GM10248 (cell line): Measurements from ENCODE around the gene ARFGEF2.
"Not testable (repeated sequence)": the region's sequence is repeated elsewhere in the genome, so short reads cannot be mapped to it uniquely, and the experiment has no call there.

Experiments used
- CTCF ChIA-PET: fragments of 300-600 bp; sonication (Branson Sonifier 250); formaldehyde crosslinking; extraction: SDS; loops from one replicate; lab custom pipeline; 2021; ENCODE audit warnings: antibody characterized with exemption; lab: Yijun Ruan, JAX
- POLR2A ChIA-PET: fragments of 350-650 bp; sonication (Branson Sonifier 250); formaldehyde crosslinking; extraction: SDS; loops from one replicate; lab custom pipeline; 2020; ENCODE audit warnings: antibody characterized with exemption; lab: Yijun Ruan, JAX
- DNase-seq: peaks from one replicate; pipeline ENCODE4 v3.0.0; 2012; ENCODE audit errors: extremely low spot score
- TF ChIP-seq, protein P1 (sequence below): IDR thresholded peaks from 2 replicates; pipeline ENCODE4 v1.5.1; 2012; ENCODE audit warnings: mild to moderate bottlenecking, low read depth; ENCODE audit errors: extremely low read depth, missing control alignments, control extremely low read depth

Gene ARFGEF2

DNA sequence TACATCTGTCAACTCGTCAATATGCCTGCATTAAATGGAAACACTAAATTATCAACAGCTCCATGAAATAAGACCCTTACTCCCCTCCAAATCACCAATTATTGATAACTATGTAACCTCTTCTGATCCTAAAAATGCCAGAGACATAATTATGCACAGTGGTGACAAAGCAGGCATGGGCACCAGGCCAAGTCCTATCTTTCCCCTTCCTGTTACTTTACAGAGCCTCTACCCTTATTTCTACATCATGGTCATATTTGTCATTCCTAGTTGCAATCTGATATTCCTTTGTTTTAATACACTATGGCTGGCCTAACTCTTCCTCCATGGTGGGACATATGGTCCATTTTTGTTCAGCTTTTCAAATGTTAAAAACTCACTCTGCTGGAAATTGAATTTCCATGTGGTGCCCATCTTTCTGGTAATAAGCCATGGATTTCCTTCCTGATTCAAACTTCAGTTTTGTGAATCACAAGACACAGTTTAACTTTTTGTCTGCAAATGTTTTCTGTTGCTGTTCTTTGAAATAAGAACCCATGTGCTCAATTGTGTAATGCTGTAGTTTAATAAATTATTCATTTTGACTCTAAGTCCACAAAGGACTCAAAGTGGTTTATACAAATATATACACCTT lies 41.8 kb upstream of the ARFGEF2 start:
- POLR2A ChIA-PET: no interaction called here
- CTCF ChIA-PET: interaction anchor here (1.1 to 2.5 kb wide), 3 partner anchors 13 to 222 kb away, joined by 3 to 14 read pairs (median 6); no protein-coding TSS in a partner anchor
- no peak for DNase-seq
- TF ChIP-seq, protein P1, sequence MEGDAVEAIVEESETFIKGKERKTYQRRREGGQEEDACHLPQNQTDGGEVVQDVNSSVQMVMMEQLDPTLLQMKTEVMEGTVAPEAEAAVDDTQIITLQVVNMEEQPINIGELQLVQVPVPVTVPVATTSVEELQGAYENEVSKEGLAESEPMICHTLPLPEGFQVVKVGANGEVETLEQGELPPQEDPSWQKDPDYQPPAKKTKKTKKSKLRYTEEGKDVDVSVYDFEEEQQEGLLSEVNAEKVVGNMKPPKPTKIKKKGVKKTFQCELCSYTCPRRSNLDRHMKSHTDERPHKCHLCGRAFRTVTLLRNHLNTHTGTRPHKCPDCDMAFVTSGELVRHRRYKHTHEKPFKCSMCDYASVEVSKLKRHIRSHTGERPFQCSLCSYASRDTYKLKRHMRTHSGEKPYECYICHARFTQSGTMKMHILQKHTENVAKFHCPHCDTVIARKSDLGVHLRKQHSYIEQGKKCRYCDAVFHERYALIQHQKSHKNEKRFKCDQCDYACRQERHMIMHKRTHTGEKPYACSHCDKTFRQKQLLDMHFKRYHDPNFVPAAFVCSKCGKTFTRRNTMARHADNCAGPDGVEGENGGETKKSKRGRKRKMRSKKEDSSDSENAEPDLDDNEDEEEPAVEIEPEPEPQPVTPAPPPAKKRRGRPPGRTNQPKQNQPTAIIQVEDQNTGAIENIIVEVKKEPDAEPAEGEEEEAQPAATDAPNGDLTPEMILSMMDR: no peak

DNA sequence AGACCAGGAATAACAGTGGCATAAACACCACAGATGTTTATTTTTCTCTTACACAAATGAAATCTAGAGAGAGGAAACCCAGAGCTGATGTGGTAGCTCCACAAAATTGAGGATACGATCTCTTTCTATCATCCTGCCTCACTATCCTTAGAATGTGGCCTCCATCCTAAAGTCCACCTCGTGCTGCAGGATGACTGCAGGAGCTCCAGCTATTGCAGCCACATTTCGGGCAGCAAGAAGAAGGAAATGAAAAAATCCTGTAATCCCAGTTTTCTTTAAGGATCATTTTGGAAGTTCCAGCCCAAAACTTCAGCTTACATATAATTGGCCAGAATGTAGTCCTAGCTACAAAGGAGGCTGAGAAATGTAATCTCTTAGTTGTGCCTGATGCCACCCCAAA lies 41.2 kb upstream of the ARFGEF2 start:
- CTCF ChIA-PET: interaction anchor here (1.1 to 2.5 kb wide), 3 partner anchors 12 to 223 kb away, joined by 3 to 14 read pairs (median 6); no protein-coding TSS in a partner anchor
- no peak for DNase-seq
- TF ChIP-seq, protein P1: no peak
- POLR2A ChIA-PET: no interaction called here

DNA sequence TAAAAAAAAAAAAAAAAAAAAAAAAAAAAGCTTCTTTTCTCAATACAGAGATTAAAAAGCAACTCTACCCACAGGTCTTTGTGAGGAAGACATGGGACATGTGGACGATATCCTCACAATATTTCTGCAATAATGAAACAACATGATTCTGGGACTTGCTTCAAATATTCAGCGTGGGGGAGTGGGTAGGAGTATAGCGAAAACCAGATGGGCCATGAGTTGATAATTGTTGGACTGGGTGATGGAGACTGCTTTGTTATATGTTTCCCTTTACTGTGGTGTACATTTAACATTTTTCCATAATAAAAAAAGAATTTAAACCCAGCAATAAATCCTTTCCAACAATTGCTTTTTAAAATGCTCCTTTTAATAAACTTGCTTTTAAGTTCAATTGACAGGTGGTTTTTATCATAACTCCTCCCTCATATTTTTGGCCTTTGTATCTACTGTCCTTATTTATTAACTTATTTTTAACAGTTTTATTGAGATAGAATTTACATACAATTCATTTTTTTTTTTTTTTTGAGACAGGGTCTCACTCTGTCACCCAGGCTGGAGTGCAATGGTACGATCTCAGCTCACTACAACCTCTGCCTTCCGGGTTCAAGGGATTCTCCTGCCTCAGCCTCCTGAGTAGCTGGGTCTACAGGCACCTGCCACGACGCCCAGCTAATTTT lies 40.4 kb upstream of the ARFGEF2 start:
- ChIA-PET POLR2A (no interaction called here), CTCF (interaction anchor here (1.1 to 2.5 kb wide), 4 partner anchors 11 to 224 kb away, joined by 3 to 14 read pairs (median 7); no protein-coding TSS in a partner anchor)
- DNase-seq: no peak
- TF ChIP-seq, protein P1: no peak

DNA sequence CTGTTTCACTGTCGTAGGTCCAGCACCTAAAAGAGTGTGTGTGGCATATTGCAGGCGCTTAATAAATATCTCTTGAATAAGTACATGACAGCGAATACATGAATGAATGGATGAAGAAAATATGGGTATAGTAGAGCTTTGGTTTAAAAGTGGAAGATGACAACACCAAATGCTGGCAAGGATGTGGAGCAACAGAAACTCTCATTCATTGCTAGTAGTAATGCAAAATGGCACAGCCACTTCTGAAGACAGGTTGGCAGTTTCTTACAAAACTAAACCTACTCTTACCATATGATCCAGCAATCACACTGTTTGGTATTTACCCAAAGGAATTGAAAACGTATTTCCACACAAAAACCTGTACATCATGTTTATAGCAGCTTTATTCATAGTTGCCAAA lies 36.3 kb upstream of the ARFGEF2 start:
- no peak for DNase-seq
- CTCF ChIA-PET: no interaction called here
- TF ChIP-seq, protein P1: no peak
- POLR2A ChIA-PET: no interaction called here

DNA sequence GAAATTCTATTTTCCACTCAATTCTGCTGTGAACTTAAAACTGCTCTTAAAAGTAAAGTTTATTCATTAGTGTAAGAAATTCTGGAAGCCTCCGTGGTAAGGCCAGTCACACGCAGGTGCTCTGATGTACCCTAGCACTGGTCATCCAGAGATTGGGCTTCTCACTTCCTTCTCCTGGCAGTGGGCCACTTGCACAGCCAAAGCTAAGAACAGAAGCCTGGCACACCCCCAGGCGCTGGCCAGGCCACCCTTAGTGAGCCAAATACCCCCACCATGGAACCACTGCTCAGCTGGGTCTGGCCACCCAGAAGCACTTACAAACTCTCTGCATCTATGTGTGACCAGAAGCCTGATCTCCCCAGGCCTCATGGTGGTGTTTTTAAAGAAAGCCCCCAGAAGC lies 35.3 kb upstream of the ARFGEF2 start:
- TF ChIP-seq, protein P1: no peak
- no peak for DNase-seq
- CTCF ChIA-PET: interaction anchor here (1.2 to 1.3 kb wide), 2 partner anchors 9 to 229 kb away, joined by 5 to 8 read pairs; no protein-coding TSS in a partner anchor
- POLR2A ChIA-PET: no interaction called here

DNA sequence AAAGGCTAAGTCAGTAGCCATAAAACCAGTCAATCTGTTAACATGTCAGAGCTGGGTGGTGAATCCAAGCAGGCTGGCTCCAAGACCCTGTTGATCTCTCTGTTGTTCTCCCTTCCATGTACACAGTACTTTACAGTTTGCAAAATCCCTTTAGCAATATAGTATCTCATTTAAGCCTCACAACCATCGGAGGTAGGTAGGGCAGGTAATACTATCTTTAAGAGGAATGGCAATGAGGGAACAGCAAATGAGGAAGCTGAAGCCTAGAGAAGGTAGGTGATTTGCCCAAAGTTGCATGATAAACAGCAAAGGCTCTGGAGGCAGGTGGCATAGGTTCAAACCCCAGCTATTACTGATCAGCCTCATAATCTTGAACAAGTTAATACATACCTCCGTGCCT lies 34.7 kb upstream of the ARFGEF2 start:
- ChIA-PET CTCF (interaction anchor here (1.2 to 1.6 kb wide), 3 partner anchors 10 to 229 kb away, joined by 3 to 8 read pairs (median 5); no protein-coding TSS in a partner anchor), POLR2A (no interaction called here)
- TF ChIP-seq, protein P1: no peak
- DNase-seq: no peak

DNA sequence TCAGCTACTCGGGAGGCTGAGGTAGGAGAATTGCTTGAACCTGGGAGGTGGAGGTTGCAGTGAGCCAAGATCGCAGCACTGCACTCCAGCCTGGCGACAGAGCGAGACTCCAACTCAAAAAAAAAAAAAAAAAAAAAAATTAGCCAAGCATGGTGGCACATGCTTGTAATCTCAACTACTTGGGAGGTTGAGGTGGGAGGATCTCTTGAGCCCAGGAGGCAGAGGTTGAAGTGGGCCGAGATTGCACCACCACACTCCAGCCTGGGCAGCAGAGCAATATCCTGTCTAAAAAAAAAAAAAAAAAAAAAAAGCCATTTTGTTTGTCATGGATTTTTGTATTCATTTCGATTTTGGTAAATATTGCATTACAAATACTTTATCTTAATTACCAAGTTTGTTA lies 33.0 kb upstream of the ARFGEF2 start:
- ChIA-PET CTCF (interaction anchor here (1.6 kb wide), 1 partner anchor 11 kb away, joined by 3 read pairs; no protein-coding TSS in a partner anchor), POLR2A (interaction anchor here (0.7 kb wide), 1 partner anchor 22 kb away, joined by 6 read pairs; no protein-coding TSS in a partner anchor)

More for the DNA sequence above, 33.0 kb upstream of the ARFGEF2 start:
- DNase-seq: not testable (repeated sequence)
